HAP-1 (cell line): Measurements from ENCODE around the gene PRKCH.

Experiments used
- DNase-seq, 2 experiments: peaks; one replicate each; pipeline ENCODE4 v3.0.0-alpha.2; 2016 to 2020; ENCODE audit warnings: low spot score in 2 of 2
- H3K27me3 ChIP-seq: fragments of 250-450 bp; sonication (Bioruptor Pico); 2 replicates; pipeline ENCODE4 v1.5.1; 2020; ENCODE audit warnings: low read depth, mild to moderate bottlenecking, moderate library complexity
- H3K36me3 ChIP-seq: fragments of 250-450 bp; sonication (Bioruptor Pico); replicated peaks from 2 replicates; pipeline ENCODE4 v1.5.1; 2020; ENCODE audit warnings: mild to moderate bottlenecking
- H3K4me1 ChIP-seq: fragments of 250-450 bp; sonication (Bioruptor Pico); 2 replicates; pipeline ENCODE4 v1.5.1; 2020; ENCODE audit warnings: mild to moderate bottlenecking
- H3K4me3 ChIP-seq: fragments of 250-450 bp; sonication (Bioruptor Pico); 2 replicates; pipeline ENCODE4 v1.5.1; 2020; ENCODE audit warnings: mild to moderate bottlenecking, moderate library complexity
- H3K9me3 ChIP-seq: fragments of 250-450 bp; sonication (Bioruptor Pico); 2 replicates; pipeline ENCODE4 v1.5.1; 2020; ENCODE audit warnings: mild to moderate bottlenecking, moderate library complexity
- in situ Hi-C: fragments of 300-500 bp; cut with MboI; formaldehyde crosslinking; loops from 3 replicates; pipeline ENCODE4 v1.14.3; 2020; ENCODE audit warnings: low sequenced_read_pairs, inconsistent platforms, mixed read lengths

PRKCH gene

GRCh38 chr14:61547186-61548069 lies 226.0 kb downstream of the PRKCH start:
- Histone ChIP-seq H3K4me1 (no peaks in the 10 kb centered on the region), H3K4me3 (no peak overlapping the region), H3K36me3 (no peaks in the 10 kb centered on the region), H3K9me3 (no peaks in the 10 kb centered on the region), H3K27me3 (peaks cover 20% of the 10 kb centered on the region; the same call in 1 of the 2 replicates)
- no peak for DNase-seq
- in situ Hi-C loops = no loop called here

GRCh38 chr14:61549425-61549824 lies 228.0 kb downstream of the PRKCH start:
- Histone ChIP-seq H3K4me1 (0 out of 2 replicates have a peak, but pooled peaks cover 3% of the 10 kb centered on the region), H3K27me3 (peaks cover 20% of the 10 kb centered on the region; the same call in 1 of the 2 replicates), H3K36me3 (no peaks in the 10 kb centered on the region), H3K4me3 (no peak overlapping the region), H3K9me3 (no peaks in the 10 kb centered on the region)
- DNase-seq = no peak
- in situ Hi-C loops = no loop called here

DNA sequence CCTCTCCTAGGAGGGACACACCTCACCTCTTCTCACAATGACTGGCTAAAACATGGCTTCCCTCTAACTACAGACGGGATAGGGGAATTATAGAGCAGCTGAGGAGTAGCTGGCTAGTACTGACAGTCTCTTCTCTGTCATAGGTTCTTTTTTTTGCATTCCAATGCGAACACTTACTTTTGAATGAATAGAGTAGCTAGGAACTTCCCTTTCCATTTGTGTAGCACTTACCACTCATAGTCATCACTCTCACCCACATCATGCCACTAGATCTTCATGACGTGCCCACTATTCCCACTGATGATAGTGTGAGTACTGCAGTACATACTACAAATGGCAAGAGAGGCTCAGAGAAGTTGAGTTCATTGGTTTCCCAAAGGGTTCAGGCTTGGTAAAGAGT lies 230.0 kb downstream of the PRKCH start:
- peaks cover 15% of the 10 kb centered on the region; the same call in 1 of the 2 replicates for H3K27me3 ChIP-seq
- H3K4me1 ChIP-seq = peaks cover 9% of the 10 kb centered on the region
- no peak overlapping the region for H3K4me3 ChIP-seq
- DNase-seq = no peak
- no peaks in the 10 kb centered on the region for H3K9me3 ChIP-seq
- in situ Hi-C loops = no loop called here
- no peaks in the 10 kb centered on the region for H3K36me3 ChIP-seq

- H3K36me3 ChIP-seq = no peaks in the 10 kb centered on the region
- no peak overlapping the region for H3K4me3 ChIP-seq
- H3K27me3 ChIP-seq = peaks cover 15% of the 10 kb centered on the region; the same call in 1 of the 2 replicates
- H3K4me1 ChIP-seq = peaks cover 9% of the 10 kb centered on the region
- H3K9me3 ChIP-seq = no peaks in the 10 kb centered on the region
- in situ Hi-C loops = no loop called here
- DNase-seq = no peak
Measured at GRCh38 chr14:61552241-61552640, 230.9 kb downstream of the PRKCH start.

DNA sequence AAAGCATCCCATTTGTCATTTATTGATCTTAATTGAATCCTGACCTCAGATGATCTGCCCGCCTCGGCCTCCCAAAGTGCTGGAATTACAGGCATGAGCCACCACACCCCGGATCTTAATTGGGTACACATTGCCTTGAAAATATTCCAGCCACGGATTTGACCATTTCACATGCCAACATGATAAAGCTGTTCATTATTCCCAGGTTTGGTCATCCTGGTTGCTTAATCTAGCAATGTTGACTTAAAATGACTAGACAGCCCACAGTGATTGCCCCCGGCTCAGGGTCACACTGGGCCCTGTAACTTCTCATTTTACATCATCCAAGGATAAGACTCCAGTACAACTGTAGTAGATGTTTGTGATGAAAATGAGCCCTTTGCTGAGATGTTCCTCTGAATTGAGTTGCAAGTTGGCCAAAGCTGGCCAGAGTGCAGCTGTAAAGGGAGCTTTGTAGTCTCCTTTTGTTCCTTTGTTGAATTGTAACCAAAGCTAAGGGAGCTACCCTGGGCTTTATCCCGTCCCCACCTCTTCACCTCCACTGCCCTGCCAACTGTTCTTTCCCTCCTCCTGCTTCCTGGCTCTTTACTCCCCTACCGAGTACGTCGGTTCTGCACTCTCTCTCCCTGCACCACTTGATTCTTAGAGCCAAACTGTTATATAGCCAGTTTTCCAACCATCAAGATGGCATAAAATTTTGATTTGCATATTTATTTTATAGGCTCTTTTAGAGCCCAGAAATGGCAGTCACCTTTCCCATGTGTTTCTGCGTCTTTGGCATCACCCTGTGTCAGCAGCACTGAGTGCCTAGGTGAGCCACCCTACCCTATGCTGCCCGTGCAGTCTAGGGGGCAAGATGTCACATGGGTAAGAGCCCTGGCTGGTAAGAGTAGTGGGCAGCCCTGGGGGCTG lies 232.6 kb downstream of the PRKCH start:
- no peak overlapping the region for H3K4me3 ChIP-seq
- H3K4me1 ChIP-seq = peaks cover 9% of the 10 kb centered on the region
- in situ Hi-C loops = no loop called here
- no peak for DNase-seq
- no peaks in the 10 kb centered on the region for H3K36me3 ChIP-seq
- peaks cover 15% of the 10 kb centered on the region; the same call in 1 of the 2 replicates for H3K27me3 ChIP-seq
- no peaks in the 10 kb centered on the region for H3K9me3 ChIP-seq

DNA sequence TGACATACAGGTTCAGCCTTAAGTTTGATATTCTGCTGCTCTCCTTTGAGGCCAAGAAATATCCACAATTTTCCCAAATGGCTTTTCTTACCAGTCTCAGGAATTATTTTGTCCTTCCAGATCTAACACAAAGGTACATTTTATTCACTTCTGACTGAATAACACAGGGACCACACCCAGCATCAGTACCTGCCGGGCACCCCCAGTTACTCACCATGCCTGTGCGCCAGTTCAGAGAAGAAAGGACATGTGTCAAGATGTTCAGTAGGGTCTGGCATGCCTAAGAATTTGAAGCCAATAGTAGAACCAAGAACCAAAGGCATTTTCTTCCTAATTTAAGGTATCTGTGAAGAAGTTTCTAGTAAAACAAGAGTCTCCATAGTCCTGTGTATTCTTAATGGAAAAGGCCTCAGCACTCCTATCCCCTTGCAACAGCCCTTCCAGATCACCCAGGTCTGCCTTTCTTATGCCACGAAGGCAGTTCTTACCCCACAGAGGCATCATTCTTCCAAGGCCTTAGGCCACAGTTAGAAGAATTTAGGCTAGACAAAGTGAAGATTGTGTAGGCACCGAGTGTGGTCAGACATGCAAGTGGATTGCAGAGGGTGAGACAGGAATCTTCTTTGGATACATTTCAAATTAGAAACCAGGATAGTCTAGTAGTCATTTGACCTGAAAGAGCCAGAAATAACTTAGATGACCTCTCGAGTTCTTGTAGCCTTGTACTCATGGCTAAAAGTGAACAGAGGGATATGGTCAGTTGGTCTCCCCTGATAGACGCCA lies 233.9 kb downstream of the PRKCH start:
- no peaks in the 10 kb centered on the region for H3K9me3 ChIP-seq
- H3K4me1 ChIP-seq = peaks cover 9% of the 10 kb centered on the region
- in situ Hi-C loops = no loop called here

DNA sequence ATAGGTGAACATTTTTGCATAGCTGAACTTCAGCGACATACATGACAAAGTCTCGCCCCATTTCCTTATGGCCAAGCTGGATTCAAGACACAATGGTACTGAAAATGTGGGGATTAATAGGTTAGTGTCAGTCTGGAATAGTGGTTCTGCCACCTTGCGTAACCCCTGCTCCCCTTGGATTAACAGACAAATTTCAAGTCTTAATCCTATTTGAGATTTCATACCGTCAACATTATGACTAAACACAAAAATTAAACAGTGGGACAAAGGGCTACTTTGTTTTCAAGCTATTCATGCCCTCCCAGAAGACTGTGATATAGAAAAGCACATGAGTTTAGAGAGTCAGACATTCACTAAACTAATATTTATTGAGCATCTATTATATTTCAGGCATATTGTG lies 235.1 kb downstream of the PRKCH start:
- no peak overlapping the region for H3K4me3 ChIP-seq
- H3K27me3 ChIP-seq = peaks cover 2% of the 10 kb centered on the region; the same call in 1 of the 2 replicates
- H3K36me3 ChIP-seq = no peaks in the 10 kb centered on the region
- no peak for DNase-seq
- peaks cover 9% of the 10 kb centered on the region for H3K4me1 ChIP-seq
- no peaks in the 10 kb centered on the region for H3K9me3 ChIP-seq
- in situ Hi-C loops = no loop called here

More for the DNA sequence above, 233.9 kb downstream of the PRKCH start:
- no peaks in the 10 kb centered on the region for H3K36me3 ChIP-seq
- no peak overlapping the region for H3K4me3 ChIP-seq
- no peak for DNase-seq
- H3K27me3 ChIP-seq = peaks cover 11% of the 10 kb centered on the region; the same call in 1 of the 2 replicates

DNA sequence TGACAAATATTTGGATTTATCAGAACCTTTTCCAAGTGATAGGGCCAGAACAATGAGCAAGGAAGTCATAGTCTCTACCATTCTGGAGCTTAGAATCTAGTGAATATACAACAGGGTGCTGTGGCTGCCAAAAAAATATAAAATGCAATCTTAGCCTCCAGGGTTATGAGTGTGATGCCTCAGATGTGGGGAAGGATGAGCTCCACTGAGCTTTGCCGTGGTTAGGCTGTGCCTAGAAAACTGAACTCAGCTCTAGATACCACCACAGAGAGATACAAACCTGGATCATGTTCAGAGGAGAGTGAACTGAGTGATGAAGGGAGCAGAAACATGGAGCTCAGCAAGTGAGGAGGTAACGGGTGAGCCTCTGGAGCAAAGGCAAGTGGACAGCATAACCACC lies 235.9 kb downstream of the PRKCH start:
- in situ Hi-C loops = no loop called here

DNA sequence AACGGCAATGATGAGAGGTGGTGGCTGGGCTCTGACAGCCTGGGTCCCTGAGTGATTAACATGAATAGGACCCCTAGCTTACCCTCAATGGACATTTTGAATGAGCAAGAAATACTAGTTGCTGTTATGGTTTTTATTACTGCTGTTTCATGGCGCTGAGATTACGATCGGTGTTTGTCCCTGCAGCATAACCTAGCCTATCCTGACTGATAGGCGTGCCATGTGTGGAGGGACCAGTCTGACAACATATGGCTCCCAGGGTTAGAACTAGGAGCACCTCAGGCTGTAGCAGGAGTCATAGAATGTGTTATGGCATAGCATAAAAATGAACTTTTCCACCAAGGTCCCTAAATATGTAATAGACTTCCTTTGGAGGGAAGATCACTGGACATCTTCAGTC lies 236.5 kb downstream of the PRKCH start:
- Histone ChIP-seq H3K4me1 (peaks cover 7% of the 10 kb centered on the region), H3K27me3 (no peaks in the 10 kb centered on the region), H3K36me3 (no peaks in the 10 kb centered on the region), H3K9me3 (no peaks in the 10 kb centered on the region), H3K4me3 (no peak overlapping the region)
- DNase-seq = no peak
- in situ Hi-C loops = no loop called here

More for the DNA sequence above, 235.9 kb downstream of the PRKCH start:
- H3K4me1 ChIP-seq = peaks cover 9% of the 10 kb centered on the region
- DNase-seq = no peak
- H3K9me3 ChIP-seq = no peaks in the 10 kb centered on the region
- no peaks in the 10 kb centered on the region for H3K36me3 ChIP-seq
- no peaks in the 10 kb centered on the region for H3K27me3 ChIP-seq
- no peak overlapping the region for H3K4me3 ChIP-seq

GRCh38 chr14:61558271-61558670 lies 236.9 kb downstream of the PRKCH start:
- no peaks in the 10 kb centered on the region for H3K9me3 ChIP-seq
- no peak for DNase-seq
- in situ Hi-C loops = no loop called here
- H3K27me3 ChIP-seq = no peaks in the 10 kb centered on the region
- peaks cover 5% of the 10 kb centered on the region for H3K4me1 ChIP-seq
- H3K4me3 ChIP-seq = no peak overlapping the region
- H3K36me3 ChIP-seq = no peaks in the 10 kb centered on the region

DNA sequence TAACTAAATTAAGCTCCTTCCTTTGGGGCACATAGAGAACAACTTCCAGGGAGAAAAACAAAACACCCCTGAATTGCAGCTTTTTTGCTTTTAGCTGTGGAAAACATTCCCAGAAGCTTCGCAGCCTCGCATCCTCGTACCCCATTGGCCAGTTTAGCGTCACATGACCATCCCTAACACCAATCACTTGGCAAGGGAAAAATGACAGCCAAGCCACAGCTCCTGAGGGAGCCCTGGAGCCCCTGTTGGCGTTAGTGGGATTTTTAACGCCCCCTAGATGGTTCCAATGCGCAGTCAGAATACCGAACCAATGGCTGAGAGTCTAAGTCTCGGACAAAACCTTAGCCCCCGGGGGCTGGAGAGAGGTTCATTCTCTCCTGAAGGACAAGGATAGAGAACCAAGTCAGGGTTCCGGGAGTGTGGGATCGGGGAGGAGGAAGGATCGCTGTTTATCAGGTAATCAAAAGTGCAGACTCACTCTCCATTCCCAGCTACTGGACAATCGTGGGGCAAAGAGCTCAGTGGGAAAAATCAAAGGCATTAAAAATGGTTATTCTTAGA lies 238.3 kb downstream of the PRKCH start:
- Histone ChIP-seq H3K4me3 (no peak overlapping the region), H3K4me1 (peaks cover 5% of the 10 kb centered on the region)
- in situ Hi-C loops = no loop called here

GRCh38 chr14:61560323-61560722 lies 238.9 kb downstream of the PRKCH start:
- DNase-seq = no peak
- H3K4me3 ChIP-seq = no peak overlapping the region
- H3K36me3 ChIP-seq = no peaks in the 10 kb centered on the region
- no peaks in the 10 kb centered on the region for H3K9me3 ChIP-seq
- no peaks in the 10 kb centered on the region for H3K27me3 ChIP-seq
- H3K4me1 ChIP-seq = peaks cover 5% of the 10 kb centered on the region
- in situ Hi-C loops = no loop called here

More for the DNA sequence above, 238.3 kb downstream of the PRKCH start:
- no peaks in the 10 kb centered on the region for H3K9me3 ChIP-seq
- no peaks in the 10 kb centered on the region for H3K36me3 ChIP-seq
- no peaks in the 10 kb centered on the region for H3K27me3 ChIP-seq
- no peak for DNase-seq

GRCh38 chr14:61561104-61561503 lies 239.7 kb downstream of the PRKCH start:
- Histone ChIP-seq H3K36me3 (no peaks in the 10 kb centered on the region), H3K27me3 (no peaks in the 10 kb centered on the region), H3K4me3 (no peak overlapping the region), H3K4me1 (peaks cover 1% of the 10 kb centered on the region; the same call in 1 of the 2 replicates), H3K9me3 (no peaks in the 10 kb centered on the region)
- no peak for DNase-seq
- in situ Hi-C loops = no loop called here
